ENCODE data around the gene CFAP43.

Gene CFAP43

DNA sequence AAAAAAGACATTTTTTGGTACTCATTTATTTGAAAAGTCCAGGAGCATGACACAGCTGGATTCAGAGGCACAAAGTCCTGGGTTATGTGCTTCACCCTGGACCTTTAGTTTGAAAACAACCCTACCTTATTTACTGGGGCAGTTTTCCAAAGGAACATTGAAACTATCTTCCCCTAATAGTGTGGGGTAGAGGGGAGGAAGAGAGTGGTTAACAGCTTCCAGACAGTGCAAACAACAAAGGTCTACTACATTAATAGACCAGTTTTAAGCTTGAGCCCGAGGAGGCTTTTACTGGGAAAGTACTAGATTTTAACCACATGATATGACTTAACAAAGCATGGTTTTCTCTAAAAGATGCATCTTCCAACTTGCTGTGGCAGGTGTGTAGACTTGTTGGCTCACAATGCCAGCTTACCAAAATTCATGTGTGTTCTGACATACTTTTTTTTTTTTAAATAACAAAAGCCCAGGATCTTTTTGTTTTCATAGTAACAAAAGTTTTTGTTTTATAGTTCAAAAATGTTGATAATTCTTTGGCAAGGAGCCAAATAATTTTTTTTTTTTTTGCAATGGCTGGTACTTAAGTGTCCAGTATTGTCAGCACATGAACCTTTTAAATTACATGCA is 24.3 kb upstream of the CFAP43 start:
- peak; percentile 25 to 43 for DNase-seq (ENCODE audit: low read depth in 2 of 2)
- peak overlapping the region; percentile 79 to 92 for H3K4me3 ChIP-seq (replicated peaks in 1 of 2; ENCODE audit: low read depth in 2 of 2, low read length in 2 of 2)
- TF ChIP-seq, protein P1, sequence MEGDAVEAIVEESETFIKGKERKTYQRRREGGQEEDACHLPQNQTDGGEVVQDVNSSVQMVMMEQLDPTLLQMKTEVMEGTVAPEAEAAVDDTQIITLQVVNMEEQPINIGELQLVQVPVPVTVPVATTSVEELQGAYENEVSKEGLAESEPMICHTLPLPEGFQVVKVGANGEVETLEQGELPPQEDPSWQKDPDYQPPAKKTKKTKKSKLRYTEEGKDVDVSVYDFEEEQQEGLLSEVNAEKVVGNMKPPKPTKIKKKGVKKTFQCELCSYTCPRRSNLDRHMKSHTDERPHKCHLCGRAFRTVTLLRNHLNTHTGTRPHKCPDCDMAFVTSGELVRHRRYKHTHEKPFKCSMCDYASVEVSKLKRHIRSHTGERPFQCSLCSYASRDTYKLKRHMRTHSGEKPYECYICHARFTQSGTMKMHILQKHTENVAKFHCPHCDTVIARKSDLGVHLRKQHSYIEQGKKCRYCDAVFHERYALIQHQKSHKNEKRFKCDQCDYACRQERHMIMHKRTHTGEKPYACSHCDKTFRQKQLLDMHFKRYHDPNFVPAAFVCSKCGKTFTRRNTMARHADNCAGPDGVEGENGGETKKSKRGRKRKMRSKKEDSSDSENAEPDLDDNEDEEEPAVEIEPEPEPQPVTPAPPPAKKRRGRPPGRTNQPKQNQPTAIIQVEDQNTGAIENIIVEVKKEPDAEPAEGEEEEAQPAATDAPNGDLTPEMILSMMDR (IDR thresholded peaks at IDR 0.05; ENCODE audit: low read depth, low read length), result no peak

DNA sequence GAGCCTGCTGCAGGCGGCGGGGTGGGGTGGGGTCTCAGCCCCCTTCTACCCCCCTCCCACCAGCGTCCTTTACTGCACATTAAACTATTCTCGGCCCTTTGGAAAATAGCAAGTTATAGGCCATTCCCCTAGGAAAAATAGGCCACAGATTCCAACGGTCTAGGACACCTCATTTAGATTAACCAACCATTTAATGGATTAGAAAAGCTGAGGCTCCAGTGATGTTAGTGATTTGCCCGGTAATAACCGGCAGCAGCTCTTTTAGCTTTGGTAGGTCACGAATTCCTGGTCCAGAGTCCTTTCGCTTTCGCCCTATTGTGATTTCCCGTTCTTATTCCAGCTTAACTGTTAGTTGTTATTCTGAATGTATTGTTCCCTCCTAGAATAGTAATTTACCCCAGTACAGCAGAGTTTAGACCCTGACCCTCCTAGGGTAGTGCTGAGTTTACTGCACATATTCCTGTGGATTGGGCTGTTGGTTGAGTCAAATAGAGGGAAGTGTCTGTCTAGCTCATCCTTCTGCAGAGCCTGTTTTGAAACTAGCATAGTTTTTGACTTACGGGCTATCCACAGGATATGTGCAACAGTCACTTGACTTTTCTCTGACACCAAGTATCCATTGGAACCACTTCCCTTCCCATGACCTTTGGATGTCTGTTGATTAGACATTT is 23.3 kb upstream of the CFAP43 start:
- TF ChIP-seq, protein P1 (IDR thresholded peaks at IDR 0.05; ENCODE audit: low read depth, low read length), result no peak
- H3K4me3 ChIP-seq (replicated peaks in 1 of 2; ENCODE audit: low read depth in 2 of 2, low read length in 2 of 2), result peak overlapping the region; percentile 79 to 92
- DNase-seq (ENCODE audit: low read depth in 2 of 2), result peak; percentile 76 to 89

DNA sequence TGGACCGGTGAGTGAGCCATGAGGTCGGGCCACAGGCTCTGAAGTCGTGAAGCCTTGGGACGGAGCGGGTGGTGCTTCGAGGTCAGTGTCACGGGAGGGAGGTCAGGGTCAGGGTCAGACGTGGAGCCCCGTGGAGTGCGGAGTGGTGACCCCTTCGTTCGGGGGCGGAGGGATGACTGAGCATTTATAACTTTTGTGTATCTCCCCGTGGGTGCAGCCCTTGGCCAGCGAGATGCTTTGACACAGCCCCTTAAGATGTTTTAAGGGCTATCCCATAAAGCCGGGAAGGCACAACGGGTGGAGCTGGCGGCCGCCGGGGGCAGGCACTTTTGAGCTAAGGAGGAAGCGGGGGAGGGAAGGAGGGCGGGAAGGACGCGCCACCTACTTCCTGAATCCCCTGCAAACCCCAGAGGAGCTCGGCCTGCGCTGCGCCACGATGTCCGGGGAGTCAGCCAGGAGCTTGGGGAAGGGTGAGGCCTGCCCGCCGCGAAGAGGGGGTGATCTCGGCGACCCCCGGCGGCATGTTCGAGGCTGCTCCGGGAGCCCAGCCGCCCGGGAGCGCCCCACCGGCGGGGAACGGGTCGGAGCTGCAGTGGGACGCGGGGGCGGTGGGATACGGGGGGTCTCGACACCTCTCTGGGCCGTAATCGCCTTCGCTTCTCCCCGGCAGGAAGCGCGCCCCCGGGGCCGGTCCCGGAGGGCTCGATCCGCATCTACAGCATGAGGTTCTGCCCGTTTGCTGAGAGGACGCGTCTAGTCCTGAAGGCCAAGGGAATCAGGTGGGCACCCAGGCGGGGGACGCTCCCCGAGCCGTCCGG is 22.5 kb upstream of the CFAP43 start, which contains the start of gene GSTO1:
Gene GSTO1 (plus strand): TSS at position 400 of the 818 bp plus-strand sequence. CDS start 37 bp downstream, at position 437.
- peak; percentile 81 to 83 for DNase-seq (ENCODE audit: low read depth in 2 of 2)
- TF ChIP-seq, protein P1 (IDR thresholded peaks at IDR 0.05; ENCODE audit: low read depth, low read length), result peak; percentile 21
- H3K4me3 ChIP-seq (replicated peaks in 1 of 2; ENCODE audit: low read depth in 2 of 2, low read length in 2 of 2), result peak within 1 kb of the TSS; percentile 79 to 92

DNA sequence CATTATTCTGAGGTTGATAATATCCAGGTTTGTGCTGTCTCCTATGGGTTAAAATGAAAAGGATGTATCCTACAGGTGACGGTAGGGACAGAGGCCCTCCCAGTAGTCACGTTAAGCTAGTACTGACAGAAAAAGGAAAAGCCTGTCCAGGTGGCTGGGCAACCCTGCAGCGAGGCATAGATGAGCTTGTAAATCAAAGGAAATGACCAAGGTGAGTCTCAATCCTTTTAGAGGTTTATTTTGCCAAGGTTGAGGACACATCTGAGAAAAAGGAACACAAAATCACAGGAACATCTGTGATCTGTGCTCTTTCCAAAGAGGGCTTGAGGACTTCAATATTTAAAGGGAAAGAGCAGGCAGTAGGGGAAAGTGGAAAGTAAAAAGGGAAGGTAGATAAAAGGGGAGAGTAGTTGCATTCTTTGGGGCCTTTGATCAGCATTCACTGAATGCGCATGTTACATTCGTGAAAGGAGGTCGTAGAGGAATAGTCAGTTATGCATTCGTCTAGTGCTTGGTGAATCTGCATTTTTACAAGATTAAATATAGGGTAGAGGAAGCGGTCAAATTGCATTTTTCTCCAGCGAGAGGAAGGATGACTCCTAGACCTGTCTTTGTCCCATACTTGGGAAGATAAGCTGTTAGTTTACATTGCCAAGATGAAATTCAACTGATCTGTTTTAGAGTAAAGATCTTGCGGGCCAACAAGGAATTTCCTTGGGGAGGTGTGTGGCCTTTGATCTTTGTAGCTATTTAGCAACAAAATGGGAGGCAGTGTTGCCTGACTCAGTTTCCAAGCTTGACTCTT is 21.6 kb upstream of the CFAP43 start:
- no peak for DNase-seq (ENCODE audit: low read depth in 2 of 2)
- TF ChIP-seq, protein P1 (IDR thresholded peaks at IDR 0.05; ENCODE audit: low read depth, low read length), result no peak
- H3K4me3 ChIP-seq (replicated peaks in 1 of 2; ENCODE audit: low read depth in 2 of 2, low read length in 2 of 2), result peak overlapping the region in 1 of 2 donors; percentile 79

DNA sequence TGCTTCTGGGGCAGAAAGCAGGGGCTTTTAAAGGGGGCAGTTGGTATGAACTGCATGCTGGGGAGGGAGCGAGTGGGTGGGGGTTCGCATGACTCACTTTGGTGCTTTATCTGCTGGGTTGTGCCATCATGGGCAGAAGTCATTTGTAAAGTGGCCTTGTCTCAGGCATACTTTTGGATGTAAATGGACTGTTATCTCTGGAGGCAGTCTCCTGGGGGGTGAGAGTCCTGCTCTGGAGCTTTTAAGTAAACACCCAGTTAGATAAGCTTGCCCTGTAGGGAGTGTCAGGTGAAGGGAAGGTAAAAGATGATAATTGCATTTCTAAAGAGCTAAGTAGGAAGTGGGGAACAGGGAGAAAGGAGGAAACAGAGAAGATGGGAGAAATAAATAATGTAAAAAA is 20.9 kb upstream of the CFAP43 start:
- no peak overlapping the region for H3K4me3 ChIP-seq (replicated peaks in 1 of 2; ENCODE audit: low read depth in 2 of 2, low read length in 2 of 2)
- no peak for DNase-seq (ENCODE audit: low read depth in 2 of 2)

More for the DNA sequence above, 20.9 kb upstream of the CFAP43 start:
- TF ChIP-seq, protein P1 (IDR thresholded peaks at IDR 0.05; ENCODE audit: low read depth, low read length), result no peak
